Activated T-cell treated with anti-CD3 and anti-CD28 coated beads for 48 hours (primary cell): ENCODE data around the gene QSOX1.

Source experiments
- DNase-seq: peaks from one replicate; pipeline ENCODE4 v3.0.0-alpha.2; 2020; ENCODE audit warnings: low read depth

The QSOX1 gene

DNA sequence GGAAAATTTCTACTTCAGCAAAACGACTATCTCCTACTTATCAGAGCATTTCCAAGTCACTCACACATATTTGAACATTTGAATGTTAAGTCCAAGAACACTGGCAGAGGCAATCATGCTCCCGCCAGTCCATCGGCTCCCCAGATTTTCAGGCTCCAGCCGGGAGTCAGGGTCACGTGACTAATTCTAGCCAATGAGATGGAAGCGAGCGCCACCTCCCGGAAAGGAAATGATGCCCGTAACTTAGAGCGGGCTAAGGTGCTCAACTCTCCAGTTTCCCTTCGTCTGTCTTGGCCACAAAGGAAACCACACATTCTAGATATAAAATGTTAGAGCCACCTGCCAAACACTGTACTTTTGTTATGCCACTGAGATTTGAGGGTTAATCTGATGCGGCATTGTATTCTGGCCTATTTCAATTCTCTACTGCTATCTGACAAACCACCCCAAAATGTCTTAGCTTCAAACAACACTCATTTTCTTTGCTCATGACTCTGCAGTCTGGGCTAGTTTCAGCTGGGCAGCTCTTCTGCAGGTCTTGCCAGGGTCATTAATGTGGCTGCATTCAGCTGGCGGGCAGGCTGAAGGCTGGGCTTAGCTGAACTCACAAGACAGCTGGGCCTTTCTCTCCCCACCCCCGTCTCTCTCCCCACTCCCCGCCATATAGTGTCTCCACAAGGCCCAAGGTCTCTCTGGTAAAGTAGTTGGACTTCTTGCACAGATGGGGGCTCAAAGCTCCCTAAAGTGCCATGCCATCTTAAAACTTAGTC is 58.9 kb downstream of the QSOX1 start:
- DNase-seq = no peak

DNA sequence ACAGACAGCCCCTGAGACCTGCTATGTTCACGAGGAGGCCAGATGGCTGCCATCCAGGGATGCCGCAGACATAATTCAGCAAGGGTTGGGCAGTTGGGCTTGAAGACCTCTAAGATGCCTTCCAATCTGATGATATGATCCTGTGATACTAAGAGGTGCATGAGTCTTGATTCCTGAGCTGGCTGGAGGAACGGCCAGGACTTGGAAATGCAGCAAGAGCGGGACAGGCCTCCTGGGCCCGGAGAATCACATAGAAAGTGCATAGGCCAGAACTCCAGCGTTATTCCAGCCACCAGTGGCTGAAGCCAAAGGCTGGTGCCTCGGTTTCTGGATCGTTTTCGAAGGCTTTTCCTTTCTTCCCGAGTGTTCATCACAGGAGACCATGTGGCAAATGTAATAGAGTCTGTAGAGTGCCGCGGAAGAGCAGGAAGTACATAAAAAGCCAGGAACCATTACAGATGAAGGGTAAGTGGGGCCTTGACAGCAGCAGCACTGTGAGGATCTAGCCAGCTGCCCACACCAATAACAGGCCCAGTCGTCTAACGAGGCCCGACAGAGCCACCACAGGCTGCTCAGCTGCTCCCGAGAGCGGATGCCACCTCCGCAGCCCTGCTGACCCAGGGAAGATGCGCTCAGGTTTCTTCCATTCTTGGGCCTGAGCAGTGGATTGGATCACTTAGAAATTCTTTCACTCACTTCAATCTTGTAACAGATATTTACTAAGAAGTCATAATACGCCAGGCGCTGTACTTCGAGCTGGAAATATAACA is 61.4 kb downstream of the QSOX1 start:
- DNase-seq = no peak

- no peak for DNase-seq
These were observed 62.3 kb downstream of the QSOX1 start for GRCh38 chr1:180217006-180217405.

GRCh38 chr1:180218806-180219765 is 64.4 kb downstream of the QSOX1 start:
- no peak for DNase-seq

- DNase-seq = no peak
These were observed 65.1 kb downstream of the QSOX1 start for GRCh38 chr1:180219776-180220175.

DNA sequence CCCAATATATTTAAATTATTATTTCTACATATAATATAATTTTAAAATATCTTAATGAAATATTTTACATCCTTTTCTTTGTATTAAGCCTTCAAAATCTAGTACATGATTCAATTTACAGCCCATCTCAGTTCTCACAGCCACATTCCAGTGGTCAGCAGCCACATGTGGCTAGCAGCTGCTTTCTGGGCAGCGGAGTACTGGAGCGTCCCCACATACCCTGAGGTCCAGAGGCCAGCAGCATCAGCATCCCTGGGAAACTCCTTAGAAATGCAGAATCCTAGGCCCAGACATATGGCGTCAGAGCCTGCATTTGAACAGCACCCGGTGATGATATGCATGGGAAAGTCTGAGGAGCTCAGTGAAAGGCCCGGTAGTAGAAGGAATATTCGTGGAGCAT is 66.8 kb downstream of the QSOX1 start:
- DNase-seq = no peak

DNA sequence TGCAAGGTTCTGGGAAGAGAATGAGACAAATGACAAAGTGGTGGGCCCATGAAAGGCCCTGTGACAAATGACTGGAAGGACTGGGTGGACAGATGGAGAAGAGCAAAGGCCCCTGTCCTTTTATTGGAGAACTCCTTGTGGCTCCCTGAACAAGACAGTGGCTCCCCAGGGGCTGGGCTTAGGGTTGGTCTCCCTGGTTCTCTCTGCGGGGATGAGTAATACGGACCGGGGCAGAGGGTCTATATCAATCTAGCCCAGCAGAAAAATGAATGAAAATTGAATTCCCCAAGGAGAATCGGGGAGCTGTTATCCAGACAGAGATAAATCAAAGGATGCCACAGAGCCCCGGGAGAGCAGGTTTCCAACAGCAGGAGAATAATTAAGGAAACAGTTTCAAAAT is 70.2 kb downstream of the QSOX1 start:
- no peak for DNase-seq

DNA sequence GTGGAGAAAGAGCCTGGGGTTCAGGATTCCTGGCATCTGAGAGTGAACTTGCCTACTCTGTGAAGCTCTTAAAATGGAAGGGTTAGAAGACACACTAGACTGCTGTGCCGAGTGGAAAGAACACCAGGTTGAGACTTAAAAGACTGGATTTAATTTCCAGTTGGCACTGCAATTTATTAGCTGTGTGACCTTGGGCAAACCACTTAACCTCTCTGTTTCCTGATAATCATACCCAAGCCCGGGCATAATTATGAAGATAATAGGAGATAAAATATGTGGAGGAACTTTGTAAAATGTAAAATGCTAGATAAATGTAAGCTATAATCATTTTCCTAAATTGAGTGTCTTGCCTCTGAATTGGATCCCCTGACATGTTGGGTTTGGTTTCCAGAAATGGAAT is 70.7 kb downstream of the QSOX1 start:
- no peak for DNase-seq

GRCh38 chr1:180227861-180228647 is 73.4 kb downstream of the QSOX1 start:
- no peak for DNase-seq

DNA sequence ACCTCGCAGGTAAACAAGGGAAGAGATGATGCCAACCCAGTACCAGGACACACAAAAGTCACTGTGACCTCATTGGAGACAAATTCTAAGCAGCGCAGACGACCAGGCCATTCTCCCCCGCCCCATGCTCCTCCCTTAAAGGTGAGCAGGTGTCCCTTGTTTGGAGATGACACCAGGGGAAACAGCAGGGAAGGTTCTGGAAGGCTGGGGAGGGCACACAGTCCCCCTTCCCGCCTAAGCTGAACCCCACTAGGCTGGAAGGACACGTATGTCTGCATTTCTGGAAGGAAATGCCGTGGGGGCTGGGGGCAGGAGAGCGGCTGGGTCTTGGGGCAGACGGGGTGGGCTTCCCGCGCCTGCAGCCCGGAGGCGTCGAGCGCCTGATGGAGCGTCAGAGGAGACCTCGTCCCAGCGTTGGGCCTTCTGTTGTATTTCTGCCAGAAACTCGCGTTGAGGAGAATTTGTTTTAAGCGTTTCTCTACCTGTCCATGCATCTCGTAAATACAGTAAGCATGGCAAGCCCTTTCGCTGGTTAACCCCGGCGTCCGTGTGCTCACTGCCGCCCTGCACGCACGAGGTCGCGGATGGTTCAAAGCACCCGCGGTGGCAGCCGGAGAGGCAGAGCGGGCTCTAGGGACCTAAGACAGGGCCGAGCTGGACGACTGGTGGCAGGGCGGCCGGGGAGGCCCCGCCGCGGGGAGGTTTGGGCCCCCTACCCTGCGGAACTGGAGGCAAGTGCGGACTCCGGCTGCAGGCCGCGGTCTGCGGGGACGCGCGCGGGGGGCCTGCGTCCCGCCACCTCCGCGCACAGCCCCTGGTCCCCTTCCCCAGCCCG is 74.2 kb downstream of the QSOX1 start:
- DNase-seq = no peak

GRCh38 chr1:180229483-180230415 is 75.1 kb downstream of the QSOX1 start, which contains the start of gene LHX4:
LHX4 (plus strand) TSS chr1:180230264; CDS start chr1:180230530, 266 bp downstream.
- DNase-seq = no peak

DNA sequence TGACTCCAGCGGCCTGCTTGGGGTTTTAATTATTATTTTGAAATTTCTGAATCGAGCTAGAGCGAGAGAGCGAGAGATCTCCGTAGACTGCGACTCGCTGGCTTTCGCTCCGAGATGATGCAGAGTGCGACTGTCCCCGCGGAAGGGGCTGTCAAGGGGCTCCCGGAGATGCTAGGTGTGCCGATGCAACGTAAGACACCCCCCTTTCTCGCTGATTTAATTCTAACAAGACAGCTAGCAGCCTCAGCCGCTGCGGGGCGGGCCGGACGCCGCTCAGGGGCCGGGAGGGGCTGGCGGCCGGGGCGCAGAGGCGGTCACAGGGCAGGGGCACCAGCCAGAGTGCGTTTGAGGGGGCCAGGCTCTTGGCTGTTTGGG is 75.7 kb downstream of the QSOX1 start:
- no peak for DNase-seq

GRCh38 chr1:180230791-180231505 is 76.3 kb downstream of the QSOX1 start:
- no peak for DNase-seq

DNA sequence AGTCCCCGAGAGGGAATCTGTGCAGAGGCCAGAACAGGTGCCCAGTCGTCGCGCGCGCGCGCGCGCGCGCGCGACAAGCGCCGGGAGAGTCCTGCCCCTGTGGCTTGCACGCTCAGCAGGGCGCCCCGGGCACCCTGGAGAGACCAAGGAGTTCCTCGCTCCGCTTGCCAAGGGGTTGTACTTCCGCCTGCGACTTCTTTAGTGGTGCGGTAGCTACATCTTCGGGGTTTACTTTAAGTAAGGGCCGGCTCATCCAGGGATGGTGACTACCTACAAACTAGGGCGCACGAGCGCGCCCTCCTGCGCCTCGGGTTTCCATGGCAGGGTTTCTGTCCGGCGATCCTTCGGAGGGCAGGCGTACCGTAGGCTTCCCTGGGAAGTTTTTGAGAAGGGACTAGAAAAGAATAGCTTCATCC is 76.8 kb downstream of the QSOX1 start:
- DNase-seq = no peak

GRCh38 chr1:180231936-180232335 is 77.3 kb downstream of the QSOX1 start:
- no peak for DNase-seq

- DNase-seq = no peak
These were observed 77.9 kb downstream of the QSOX1 start for GRCh38 chr1:180232521-180233043.

DNA sequence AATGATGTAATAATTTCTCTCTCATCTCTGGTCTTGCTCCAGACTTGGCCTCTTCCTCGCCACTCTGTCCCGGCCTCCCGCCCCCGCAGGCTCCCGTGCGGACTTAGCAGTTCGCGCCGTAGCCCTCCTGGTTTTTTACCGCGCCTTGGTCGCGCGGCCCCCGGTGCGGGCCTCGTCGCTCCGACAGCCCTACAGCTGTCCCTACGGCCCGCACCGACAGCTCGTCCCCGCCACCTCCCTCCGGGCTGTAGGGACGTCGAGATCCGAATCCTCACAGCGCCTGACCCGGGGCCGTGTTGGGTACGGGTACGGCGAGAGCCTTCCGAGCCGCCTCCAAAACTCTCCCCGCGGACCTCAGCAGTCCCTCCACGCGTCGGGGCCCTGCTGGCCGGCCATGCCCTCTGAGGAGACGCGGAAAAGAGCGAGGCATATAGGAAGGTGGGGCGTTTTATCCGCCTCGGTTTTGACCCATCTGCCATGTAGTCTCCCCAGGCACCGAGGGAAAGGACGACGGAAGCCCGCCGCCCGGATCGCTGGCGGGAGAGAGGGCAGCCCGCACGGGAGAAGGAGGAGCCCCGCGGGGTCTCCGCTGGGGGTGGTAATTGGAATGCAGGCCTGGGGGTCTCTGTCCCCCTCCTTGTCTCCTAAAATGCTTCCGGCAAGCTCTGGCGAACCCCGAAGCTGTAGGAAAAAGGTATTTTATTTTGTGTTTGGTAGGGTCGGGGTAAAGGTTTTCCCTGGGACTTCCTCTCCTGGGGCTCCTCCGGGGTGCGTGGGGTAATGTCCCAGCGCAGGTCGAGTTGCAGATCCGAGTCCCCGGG is 78.7 kb downstream of the QSOX1 start:
- DNase-seq = no peak
